HepG2 (cell line): ENCODE measurements around the gene SEMA3F. TPM values are rescaled to one million over a fixed set of nuclear protein-coding genes. Genes with fewer than 3 reads are reported as not detected.
A peak's percentile ranks its signal among the peaks of the same experiment; 100 is the strongest.

ENCODE experiments used
- ADNP ChIP-seq: sonication (generic); formaldehyde crosslinking; IDR thresholded peaks from 2 replicates; pipeline ENCODE4 v1.4.0; 2020; ENCODE audit warnings: missing genetic modification reagents
- FLYWCH1 ChIP-seq: sonication (generic); formaldehyde crosslinking; IDR thresholded peaks from 2 replicates; pipeline ENCODE4 v1.8.1; 2023; ENCODE audit warnings: mild to moderate bottlenecking, missing genetic modification reagents
- GABPA ChIP-seq, 2 experiments: IDR thresholded peaks; 2 replicates each; pipeline ENCODE4 v1.6.1; 2011 to 2016; ENCODE audit warnings: low read depth in 2 of 2, low read length in 1 of 2, missing biosample characterization in 1 of 2, missing genetic modification characterization in 1 of 2
- IRF2 ChIP-seq: IDR thresholded peaks from 2 replicates; pipeline ENCODE4 v1.6.1; 2018; ENCODE audit warnings: missing genetic modification reagents, missing compliant biosample characterization
- KMT2B ChIP-seq: IDR thresholded peaks from 2 replicates; pipeline ENCODE4 v1.6.1; 2016; ENCODE audit warnings: missing genetic modification reagents, missing compliant biosample characterization
- MBD4 ChIP-seq: IDR thresholded peaks from 2 replicates; pipeline ENCODE4 v1.6.1; 2012; ENCODE audit warnings: low read length, inconsistent platforms, borderline replicate concordance
- MEF2D ChIP-seq: sonication (generic); formaldehyde crosslinking; IDR thresholded peaks from 2 replicates; pipeline ENCODE4 v1.5.1; 2020; ENCODE audit warnings: mild to moderate bottlenecking, missing genetic modification reagents
- POGZ ChIP-seq: sonication (generic); formaldehyde crosslinking; IDR thresholded peaks from 2 replicates; pipeline ENCODE4 v1.4.0; 2020; ENCODE audit warnings: mild to moderate bottlenecking, missing genetic modification reagents
- SIX4 ChIP-seq: sonication (generic); formaldehyde crosslinking; IDR thresholded peaks from 2 replicates; pipeline ENCODE4 v1.4.0; 2020; ENCODE audit warnings: missing genetic modification reagents
- SP5 ChIP-seq: IDR thresholded peaks from 2 replicates; pipeline ENCODE4 v1.6.1; 2016; ENCODE audit warnings: low read depth, borderline replicate concordance
- SRSF1 ChIP-seq: fragments of 200-400 bp; formaldehyde crosslinking; optimal IDR thresholded peaks from 2 replicates; pipeline ENCODE3; 2017; ENCODE audit warnings: mild to moderate bottlenecking, low read depth, low read length, moderate library complexity
- TBP ChIP-seq: sonication (generic); formaldehyde crosslinking; IDR thresholded peaks from 2 replicates; pipeline ENCODE4 v1.5.0; 2020; ENCODE audit warnings: missing genetic modification reagents
- THYN1 ChIP-seq: sonication (generic); formaldehyde crosslinking; IDR thresholded peaks from 2 replicates; pipeline ENCODE4 v1.8.1; 2023; ENCODE audit warnings: low read depth, mild to moderate bottlenecking, moderate library complexity, missing genetic modification reagents, borderline replicate concordance
- TMF1 ChIP-seq: sonication (generic); formaldehyde crosslinking; IDR thresholded peaks from 2 replicates; pipeline ENCODE4 v1.8.1; 2022; ENCODE audit warnings: low read depth, missing genetic modification reagents
- WIZ ChIP-seq: sonication (generic); formaldehyde crosslinking; IDR thresholded peaks from 2 replicates; pipeline ENCODE4 v1.5.1; 2020; ENCODE audit warnings: mild to moderate bottlenecking, missing genetic modification reagents
- ZFP37 ChIP-seq: sonication (generic); formaldehyde crosslinking; IDR thresholded peaks from 2 replicates; pipeline ENCODE4 v1.4.0; 2020; ENCODE audit warnings: missing genetic modification reagents, borderline replicate concordance
- ZNF234 ChIP-seq: sonication (generic); formaldehyde crosslinking; conservative IDR thresholded peaks from 2 replicates; pipeline ENCODE4 v1.5.1; 2020; ENCODE audit warnings: mild to moderate bottlenecking, missing genetic modification reagents
- ZNF335 ChIP-seq: sonication (generic); formaldehyde crosslinking; IDR thresholded peaks from 2 replicates; pipeline ENCODE4 v1.4.0; 2020; ENCODE audit warnings: missing genetic modification reagents
- polyA plus RNA-seq, 8 experiments: library from polyadenylated mRNA; depleted of rRNA in 3 of 8; stranded (reverse) in 7 of 8; unstranded in 1 of 8; fragments of >200 nt; fragmentation: Illumina TruSeq in 4 of 8; extraction: Trizol in 4 of 8; gene quantifications; 2 replicates each; pipeline versions ENCODE4 v1.2.1 to v1.2.3, GENCODE V29; 2011 to 2016; ENCODE audit warnings: low read depth in 4 of 8, missing spikeins in 1 of 8, mixed read lengths in 1 of 8; ENCODE audit not compliant: insufficient read depth in 1 of 8
- total RNA-seq, 5 experiments: library from RNA; depleted of rRNA; stranded (reverse); fragments of >200 nt; fragmentation: Illumina TruSeq; extraction: Trizol; gene quantifications; 2 replicates each; pipeline ENCODE4 v1.2.3, GENCODE V29; 2016; ENCODE audit warnings: low read depth in 1 of 5
- TF ChIP-seq, protein P1 (sequence below): sonication (generic); formaldehyde crosslinking; IDR thresholded peaks from 2 replicates; pipeline ENCODE4 v1.4.0; 2020; ENCODE audit warnings: missing genetic modification reagents
- TF ChIP-seq, protein P2 (sequence below): sonication (generic); formaldehyde crosslinking; IDR thresholded peaks from 2 replicates; pipeline ENCODE4 v1.5.1; 2020; ENCODE audit warnings: missing genetic modification reagents, mild to moderate bottlenecking, borderline replicate concordance
- TF ChIP-seq, protein P3 (sequence below): sonication (generic); formaldehyde crosslinking; IDR thresholded peaks from 2 replicates; pipeline ENCODE4 v1.5.0; 2020; ENCODE audit warnings: mild to moderate bottlenecking, missing genetic modification reagents, moderate library complexity
- TF ChIP-seq, protein P4 (sequence below): sonication (generic); formaldehyde crosslinking; IDR thresholded peaks from 2 replicates; pipeline ENCODE4 v1.4.0; 2020; ENCODE audit warnings: missing genetic modification reagents, borderline replicate concordance
- TF ChIP-seq, protein P5 (sequence below): sonication (generic); formaldehyde crosslinking; IDR thresholded peaks from 2 replicates; pipeline ENCODE4 v1.4.0; 2020; ENCODE audit warnings: missing genetic modification reagents

Gene SEMA3F
- total and polyA plus RNA-seq, 2 of the 13 experiments (the other 11 are each of a cell fraction or from before 2014, with no cell fraction given): 7.6 to 17.2 TPM

DNA sequence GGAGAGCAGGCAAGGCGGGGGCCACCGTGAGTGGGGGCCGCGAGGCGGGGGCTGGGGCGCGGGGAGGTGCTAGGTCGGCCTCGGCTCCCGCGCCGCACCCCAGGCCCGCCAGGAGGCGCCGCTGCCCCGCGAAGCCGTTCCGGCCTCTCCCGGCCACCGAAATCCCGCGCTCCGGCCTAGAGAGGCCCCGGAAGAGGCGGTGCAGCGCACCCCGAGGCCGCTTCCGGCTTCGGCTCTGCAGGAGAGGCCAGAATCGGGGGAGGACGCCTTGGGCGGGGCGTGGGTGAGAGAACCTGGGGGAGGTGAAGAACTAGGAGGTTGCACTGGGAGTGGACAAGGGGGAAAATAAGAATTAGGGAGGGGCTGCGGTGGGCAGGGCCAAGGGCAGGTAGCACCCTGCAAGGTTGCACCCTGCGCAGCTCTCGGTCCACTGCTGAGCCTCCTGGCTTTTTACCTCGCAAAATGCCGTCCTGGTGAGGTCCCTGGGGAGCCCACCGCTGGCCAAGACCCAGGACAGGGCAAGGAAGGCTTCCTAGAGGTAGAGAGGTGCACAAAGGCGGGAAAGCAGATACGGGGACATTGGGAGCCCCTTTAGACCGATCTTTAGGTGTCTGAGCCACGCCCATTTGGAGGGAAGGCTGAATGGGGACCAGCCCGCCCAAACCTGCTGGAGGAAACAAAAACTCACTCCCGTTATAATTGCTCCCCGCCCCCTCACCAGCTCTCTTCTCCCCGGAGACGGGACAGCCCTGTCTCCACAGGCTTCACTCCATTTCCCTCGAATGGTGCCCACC is 72.5 kb downstream of the SEMA3F start (continued):
- TF ChIP-seq, protein P1, sequence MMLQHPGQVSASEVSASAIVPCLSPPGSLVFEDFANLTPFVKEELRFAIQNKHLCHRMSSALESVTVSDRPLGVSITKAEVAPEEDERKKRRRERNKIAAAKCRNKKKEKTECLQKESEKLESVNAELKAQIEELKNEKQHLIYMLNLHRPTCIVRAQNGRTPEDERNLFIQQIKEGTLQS (CRISPR knock-in tag): no peak; the same call in 1 of the 2 replicates
- TF ChIP-seq, protein P2, sequence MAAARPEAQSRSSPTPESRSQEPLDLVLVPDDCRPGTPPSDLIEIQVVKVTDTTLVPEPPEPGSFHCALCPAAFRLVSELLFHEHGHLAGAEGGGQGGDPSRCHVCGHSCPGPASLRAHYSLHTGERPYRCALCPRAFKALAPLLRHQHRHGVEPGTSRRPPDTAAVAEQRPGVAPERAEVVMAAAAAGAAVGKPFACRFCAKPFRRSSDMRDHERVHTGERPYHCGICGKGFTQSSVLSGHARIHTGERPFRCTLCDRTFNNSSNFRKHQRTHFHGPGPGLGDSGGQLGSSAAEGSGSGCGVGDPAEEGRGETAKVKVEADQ (CRISPR knock-in tag): peak; percentile 76; the same call in 1 of the 2 replicates
- TF ChIP-seq ZNF335 (peak; percentile 63; the same call in 1 of the 2 replicates), GABPA (IDR thresholded peaks at IDR 0.05; ENCODE audit: low read depth, low read length) (no peak), GABPA (CRISPR knock-in tag; IDR thresholded peaks at IDR 0.05; ENCODE audit: low read depth) (peak; percentile 94), THYN1 (no peak), IRF2 (peak; percentile 75; the same call in 1 of the 2 replicates), POGZ (CRISPR knock-in tag) (peak; percentile 76), MBD4 (no peak), KMT2B (peak; percentile 72; the same call in 1 of the 2 replicates), WIZ (no peak), SIX4 (CRISPR knock-in tag) (peak; percentile 73; the same call in 1 of the 2 replicates), SRSF1 (no peak), MEF2D (CRISPR knock-in tag) (0 out of 2 replicates have a peak, but pooled peaks have one; percentile 14), ZFP37 (CRISPR knock-in tag) (no peak), ADNP (no peak), ZNF234 (CRISPR knock-in tag) (no peak), TBP (CRISPR knock-in tag) (no peak), FLYWCH1 (CRISPR knock-in tag) (no peak), SP5 (CRISPR knock-in tag) (peak; percentile 98), TMF1 (CRISPR knock-in tag) (no peak)
- TF ChIP-seq, protein P3, sequence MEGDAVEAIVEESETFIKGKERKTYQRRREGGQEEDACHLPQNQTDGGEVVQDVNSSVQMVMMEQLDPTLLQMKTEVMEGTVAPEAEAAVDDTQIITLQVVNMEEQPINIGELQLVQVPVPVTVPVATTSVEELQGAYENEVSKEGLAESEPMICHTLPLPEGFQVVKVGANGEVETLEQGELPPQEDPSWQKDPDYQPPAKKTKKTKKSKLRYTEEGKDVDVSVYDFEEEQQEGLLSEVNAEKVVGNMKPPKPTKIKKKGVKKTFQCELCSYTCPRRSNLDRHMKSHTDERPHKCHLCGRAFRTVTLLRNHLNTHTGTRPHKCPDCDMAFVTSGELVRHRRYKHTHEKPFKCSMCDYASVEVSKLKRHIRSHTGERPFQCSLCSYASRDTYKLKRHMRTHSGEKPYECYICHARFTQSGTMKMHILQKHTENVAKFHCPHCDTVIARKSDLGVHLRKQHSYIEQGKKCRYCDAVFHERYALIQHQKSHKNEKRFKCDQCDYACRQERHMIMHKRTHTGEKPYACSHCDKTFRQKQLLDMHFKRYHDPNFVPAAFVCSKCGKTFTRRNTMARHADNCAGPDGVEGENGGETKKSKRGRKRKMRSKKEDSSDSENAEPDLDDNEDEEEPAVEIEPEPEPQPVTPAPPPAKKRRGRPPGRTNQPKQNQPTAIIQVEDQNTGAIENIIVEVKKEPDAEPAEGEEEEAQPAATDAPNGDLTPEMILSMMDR (CRISPR knock-in tag): peak; percentile 89
- TF ChIP-seq, protein P4, sequence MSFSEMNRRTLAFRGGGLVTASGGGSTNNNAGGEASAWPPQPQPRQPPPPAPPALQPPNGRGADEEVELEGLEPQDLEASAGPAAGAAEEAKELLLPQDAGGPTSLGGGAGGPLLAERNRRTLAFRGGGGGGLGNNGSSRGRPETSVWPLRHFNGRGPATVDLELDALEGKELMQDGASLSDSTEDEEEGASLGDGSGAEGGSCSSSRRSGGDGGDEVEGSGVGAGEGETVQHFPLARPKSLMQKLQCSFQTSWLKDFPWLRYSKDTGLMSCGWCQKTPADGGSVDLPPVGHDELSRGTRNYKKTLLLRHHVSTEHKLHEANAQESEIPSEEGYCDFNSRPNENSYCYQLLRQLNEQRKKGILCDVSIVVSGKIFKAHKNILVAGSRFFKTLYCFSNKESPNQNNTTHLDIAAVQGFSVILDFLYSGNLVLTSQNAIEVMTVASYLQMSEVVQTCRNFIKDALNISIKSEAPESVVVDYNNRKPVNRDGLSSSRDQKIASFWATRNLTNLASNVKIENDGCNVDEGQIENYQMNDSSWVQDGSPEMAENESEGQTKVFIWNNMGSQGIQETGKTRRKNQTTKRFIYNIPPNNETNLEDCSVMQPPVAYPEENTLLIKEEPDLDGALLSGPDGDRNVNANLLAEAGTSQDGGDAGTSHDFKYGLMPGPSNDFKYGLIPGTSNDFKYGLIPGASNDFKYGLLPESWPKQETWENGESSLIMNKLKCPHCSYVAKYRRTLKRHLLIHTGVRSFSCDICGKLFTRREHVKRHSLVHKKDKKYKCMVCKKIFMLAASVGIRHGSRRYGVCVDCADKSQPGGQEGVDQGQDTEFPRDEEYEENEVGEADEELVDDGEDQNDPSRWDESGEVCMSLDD (CRISPR knock-in tag): peak; percentile 57; the same call in 1 of the 2 replicates
- TF ChIP-seq, protein P5, sequence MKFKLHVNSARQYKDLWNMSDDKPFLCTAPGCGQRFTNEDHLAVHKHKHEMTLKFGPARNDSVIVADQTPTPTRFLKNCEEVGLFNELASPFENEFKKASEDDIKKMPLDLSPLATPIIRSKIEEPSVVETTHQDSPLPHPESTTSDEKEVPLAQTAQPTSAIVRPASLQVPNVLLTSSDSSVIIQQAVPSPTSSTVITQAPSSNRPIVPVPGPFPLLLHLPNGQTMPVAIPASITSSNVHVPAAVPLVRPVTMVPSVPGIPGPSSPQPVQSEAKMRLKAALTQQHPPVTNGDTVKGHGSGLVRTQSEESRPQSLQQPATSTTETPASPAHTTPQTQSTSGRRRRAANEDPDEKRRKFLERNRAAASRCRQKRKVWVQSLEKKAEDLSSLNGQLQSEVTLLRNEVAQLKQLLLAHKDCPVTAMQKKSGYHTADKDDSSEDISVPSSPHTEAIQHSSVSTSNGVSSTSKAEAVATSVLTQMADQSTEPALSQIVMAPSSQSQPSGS (CRISPR knock-in tag): peak; percentile 83; the same call in 1 of the 2 replicates
